Activated naive CD8-positive, alpha-beta T cell treated with anti-CD3 and anti-CD28 coated beads, Interleukin-2, amount 50 U/mL, for 16 hours (primary cell): ENCODE data around the gene MAP7.

Experiments
- DNase-seq: peaks from one replicate; pipeline ENCODE4 v3.0.0-alpha.2; 2020; ENCODE audit warnings: low read depth, low spot score

Gene MAP7

GRCh38 chr6:136307351-136307750 is 242.9 kb downstream of the MAP7 start:
- DNase-seq, result no peak

DNA sequence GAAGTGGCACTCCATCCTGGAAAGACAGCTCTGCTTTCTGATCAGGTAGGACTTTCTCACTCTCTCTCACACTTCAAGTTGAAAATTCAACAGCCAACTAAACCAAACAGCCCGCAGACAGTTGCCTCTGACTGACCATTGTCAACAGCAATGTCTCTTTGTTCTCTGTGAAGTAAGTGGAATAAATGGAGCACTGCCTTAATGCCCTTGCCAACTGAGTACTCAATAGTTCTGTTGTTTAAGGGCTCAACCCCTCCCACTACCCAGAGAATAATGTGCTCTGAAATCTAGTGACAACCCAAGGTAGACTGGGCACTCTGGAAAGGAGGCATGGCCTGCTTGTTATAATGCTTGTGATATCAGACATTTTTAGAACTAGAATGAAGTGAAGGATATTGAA is 243.8 kb downstream of the MAP7 start:
- DNase-seq, result no peak

DNA sequence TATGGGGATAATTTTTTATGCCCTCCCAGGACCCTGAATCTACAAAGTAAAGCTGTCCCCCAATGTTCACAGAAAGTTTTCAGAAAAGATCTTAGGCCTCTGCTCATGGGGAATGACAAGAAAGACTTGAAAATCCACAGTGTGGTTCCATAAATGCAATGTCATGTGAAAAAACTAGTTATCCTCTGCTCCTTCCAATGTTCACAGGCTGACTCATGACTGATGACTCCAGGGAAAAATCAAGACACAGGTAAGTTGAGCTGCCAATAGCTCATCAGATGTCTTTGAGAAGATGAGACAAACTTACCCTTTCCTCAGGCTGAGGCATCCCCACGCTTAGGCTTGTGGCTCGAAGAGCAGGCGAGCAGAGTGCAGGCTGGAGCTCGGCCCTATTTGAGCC is 245.8 kb downstream of the MAP7 start:
- no peak for DNase-seq

DNA sequence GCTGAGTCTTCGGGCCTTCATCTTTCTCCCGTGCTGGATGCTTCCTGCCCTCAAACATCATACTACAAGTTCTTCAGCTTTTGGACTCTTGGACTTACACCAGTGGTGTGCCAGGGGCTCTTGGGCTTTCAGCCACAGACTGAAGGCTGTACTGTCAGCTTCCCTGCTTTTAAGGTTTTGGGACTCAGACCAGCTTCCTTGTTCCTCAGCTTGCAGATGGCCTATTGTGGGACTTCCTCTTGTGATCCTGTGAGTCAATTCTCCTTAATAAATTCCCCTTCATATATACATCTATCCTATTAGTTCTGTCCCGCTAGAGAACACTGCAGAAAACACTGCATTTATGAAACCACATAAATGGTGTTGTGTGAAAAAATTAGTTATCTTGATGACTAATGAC is 246.7 kb downstream of the MAP7 start:
- DNase-seq, result no peak

- no peak for DNase-seq
Observed at GRCh38 chr6:136294621-136295020, 255.6 kb downstream of the MAP7 start.
